Stomach (tissue), 9 donors: ENCODE data around the gene ACE2. TPM values are rescaled to one million over a fixed set of nuclear protein-coding genes. Genes with fewer than 3 reads are reported as not detected.

Experiments used
- DNase-seq, 2 donors: peaks; one replicate each; pipeline versions ENCODE4 v3.0.0 to v3.0.0-alpha.2; 2013 to 2019
- H3K27ac ChIP-seq, 5 donors: fragments of 200-600 bp in 4 of 5; sonication (generic) in 4 of 5; one replicate each; pipeline ENCODE4 v1.5.1; 2013 to 2019; ENCODE audit warnings: mild to moderate bottlenecking in 1 of 5, moderate library complexity in 1 of 5
- H3K27me3 ChIP-seq, 3 donors: fragments of 200-600 bp; sonication (generic); one replicate each; pipeline ENCODE4 v1.5.1; 2017 to 2019; ENCODE audit warnings: mixed run types in 1 of 3
- H3K36me3 ChIP-seq, 4 donors: fragments of 200-600 bp; sonication (generic); 1 replicate in 3 of 4; 2 replicates in 1 of 4; pipeline ENCODE4 v1.5.1; 2016 to 2019
- H3K4me1 ChIP-seq, 4 donors: fragments of 200-600 bp; sonication (generic); one replicate each; pipeline ENCODE4 v1.5.1; 2016 to 2019
- H3K4me3 ChIP-seq, 4 donors: fragments of 200-600 bp; sonication (generic) in 3 of 4; one replicate each; pipeline ENCODE4 v1.5.1; 2016 to 2019; ENCODE audit warnings: mild to moderate bottlenecking in 1 of 4
- H3K9me3 ChIP-seq, 4 donors: fragments of 200-600 bp; sonication (generic); one replicate each; pipeline ENCODE4 v1.5.1; 2016 to 2019
- CTCF ChIP-seq, 7 experiments: fragments of 450-650 bp in 4 of 7; fragments of 200-600 bp in 3 of 7; sonication (generic) in 3 of 7; IDR thresholded peaks; one replicate each; pipeline ENCODE4 v1.5.1; 2016 to 2019; ENCODE audit warnings: antibody characterized with exemption in 7 of 7, control low read depth in 2 of 7, mild to moderate bottlenecking in 1 of 7
- EP300 ChIP-seq: sonication (generic); formaldehyde crosslinking; IDR thresholded peaks from one replicate; pipeline ENCODE4 v1.6.1; 2017; ENCODE audit warnings: antibody characterized with exemption
- POLR2A ChIP-seq, 4 donors: fragments of 450-650 bp; IDR thresholded peaks; one replicate each; pipeline ENCODE4 v1.6.1; 2016; ENCODE audit warnings: antibody characterized with exemption in 4 of 4, control low read depth in 2 of 4, mild to moderate bottlenecking in 1 of 4, moderate library complexity in 1 of 4
- POLR2AphosphoS5 ChIP-seq, 3 donors: sonication (generic); formaldehyde crosslinking; IDR thresholded peaks; one replicate each; pipeline ENCODE4 v1.6.1; 2016; ENCODE audit warnings: antibody characterized with exemption in 3 of 3
- WGBS, 5 donors: extraction: QIAGEN DNeasy Blood & Tissue Kit in 3 of 5; methylation state at CpG; one replicate each; pipeline versions ENCODE4 v1.1.5 to v1.1.7; 2013 to 2018; 5-methylcytosine and 5-hydroxymethylcytosine counted together
- intact Hi-C: fragments of 100-400 bp; cut with DNase I; formaldehyde crosslinking; loops from one replicate; pipeline ENCODE4 v1.15.1; 2023; ENCODE audit warnings: low total_unique reads
- polyA plus RNA-seq, 3 donors: library from polyadenylated mRNA; stranded (reverse); fragments of 200-250 nt; gene quantifications; one replicate each; pipeline ENCODE4 v1.2.3, GENCODE V29; 2013
- total RNA-seq, 5 donors: library from RNA; depleted of rRNA; stranded (reverse); fragments of >200 nt; gene quantifications; one replicate each; pipeline versions ENCODE4 v1.1.0 to v1.2.3, GENCODE V29; 2014 to 2016
- donor health status: healthy with polysubstance abuse.
- donor health status: Bipolar disorder and iron deficiency.
- donor health status: healthy.

ACE2 gene
- total and polyA plus RNA-seq, 8 donors, result 0.25 to 8.1 (median 1.0) TPM; not detected in 2

GRCh38 chrX:15511563-15511962 is 89.2 kb downstream of the ACE2 start:
- intact Hi-C loops, result no loop called here
- no peaks in the 10 kb centered on the region for H3K27me3 ChIP-seq
- no peaks in the 10 kb centered on the region for H3K9me3 ChIP-seq
- DNase-seq, result peak in 1 of 2 donors; percentile 10
- WGBS, 5 donors, result 23 to 58% (median 38%) methylated on average over 1 of the region's 1 CpG
- TF ChIP-seq POLR2A (IDR thresholded peaks at IDR 0.05) (no peak), POLR2AphosphoS5 (IDR thresholded peaks at IDR 0.05) (no peak), EP300 (no peak), CTCF (IDR thresholded peaks at IDR 0.05) (no peak)
- no peak overlapping the region for H3K4me3 ChIP-seq
- H3K4me1 ChIP-seq, result no peaks in the 10 kb centered on the region
- H3K27ac ChIP-seq, result no peak overlapping the region
- no peaks in the 10 kb centered on the region for H3K36me3 ChIP-seq

Other genes with a start within 250 kb of the ACE2 start
- gene VEGFD, start 216.5 kb downstream of the ACE2 start, total RNA-seq, result 1 to 10 TPM in 1 of 5 donors, not detected in 4; 4.2 TPM
- gene VEGFD, start 216.5 kb downstream of the ACE2 start, polyA plus RNA-seq, result 1 to 10 TPM in 2 of 3 donors, under 1 TPM in 1; 0.25 to 3.4 (median 1.1) TPM
- gene PIR, start 107.6 kb downstream of the ACE2 start, total RNA-seq, result 10 to 100 TPM in 3 of 5 donors, 1 to 10 TPM in 2; 5.2 to 30.9 (median 11.2) TPM
- gene PIR, start 107.6 kb downstream of the ACE2 start, polyA plus RNA-seq, result 10 to 100 TPM; 12.4 to 47.5 (median 16.6) TPM
- gene BMX, start 100.2 kb downstream of the ACE2 start, total RNA-seq, result 1 to 10 TPM in 1 of 5 donors, under 1 TPM in 1, not detected in 3; 0.43 to 3.3 TPM
- gene BMX, start 100.2 kb downstream of the ACE2 start, polyA plus RNA-seq, result under 1 TPM; 0.53 to 0.61 (median 0.56) TPM
- 1 to 10 TPM in 2 of 5 donors, not detected in 3; 2.4 to 8.5 TPM for gene CLTRN, start 63.8 kb upstream of the ACE2 start, total RNA-seq
- 1 to 10 TPM; 2.4 to 5.4 (median 3.5) TPM for gene CLTRN, start 63.8 kb upstream of the ACE2 start, polyA plus RNA-seq
- gene CA5B, start 137.3 kb upstream of the ACE2 start, total RNA-seq, result 100 to 1,000 TPM in 1 of 5 donors, 10 to 100 TPM in 3, not detected in 1; 17.6 to 102 (median 26.5) TPM
- gene CA5B, start 137.3 kb upstream of the ACE2 start, polyA plus RNA-seq, result 1 to 10 TPM; 1.2 to 1.7 (median 1.3) TPM
- gene ZRSR2, start 189.5 kb upstream of the ACE2 start, total RNA-seq, result 10 to 100 TPM in 3 of 5 donors, 1 to 10 TPM in 2; 1.4 to 22.0 (median 10.3) TPM
- gene ZRSR2, start 189.5 kb upstream of the ACE2 start, polyA plus RNA-seq, result 10 to 100 TPM; 12.6 to 26.4 (median 15.5) TPM